Gastroesophageal sphincter (tissue), 3 donors: ENCODE results near the gene BABAM2.

Experiments used
- EP300 ChIP-seq: sonication (generic); formaldehyde crosslinking; IDR thresholded peaks from one replicate; pipeline ENCODE4 v1.6.1; 2017; ENCODE audit warnings: antibody characterized with exemption, mild to moderate bottlenecking
- POLR2A ChIP-seq, 2 donors: fragments of 450-650 bp; IDR thresholded peaks; one replicate each; pipeline ENCODE4 v1.6.1; 2017; ENCODE audit warnings: antibody characterized with exemption in 2 of 2, mild to moderate bottlenecking in 2 of 2, moderate library complexity in 1 of 2
- POLR2AphosphoS5 ChIP-seq: sonication (generic); formaldehyde crosslinking; IDR thresholded peaks from one replicate; pipeline ENCODE4 v1.6.1; 2017; ENCODE audit warnings: antibody characterized with exemption
- TF ChIP-seq, protein P1 (sequence below), 4 experiments: fragments of 200-600 bp in 2 of 4; fragments of 450-650 bp in 2 of 4; sonication (generic) in 1 of 4; IDR thresholded peaks; one replicate each; pipeline ENCODE4 v1.5.1; 2017 to 2019; ENCODE audit warnings: antibody characterized with exemption in 4 of 4, mild to moderate bottlenecking in 2 of 4, moderate library complexity in 2 of 4

DNA sequence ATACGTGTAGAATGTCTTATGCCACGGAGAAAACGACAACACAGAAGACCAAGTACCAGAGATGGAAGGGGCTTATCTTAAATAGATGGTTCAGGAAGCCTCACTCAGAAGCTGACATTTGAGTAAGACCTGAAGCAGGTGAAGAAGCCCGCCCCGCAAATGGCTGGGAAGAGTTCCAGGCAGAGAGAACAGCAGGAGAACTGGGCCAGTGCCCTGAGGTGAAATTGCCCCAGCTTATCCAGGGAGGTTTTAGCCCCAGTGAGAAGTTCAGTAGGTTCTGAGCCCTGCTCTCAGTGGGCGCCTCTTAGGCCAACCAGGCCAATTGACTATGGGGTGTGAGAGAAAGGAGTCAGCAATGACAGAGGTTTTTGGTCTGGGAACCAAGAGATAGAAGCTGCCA is 336.0 kb downstream of the BABAM2 start:
- TF ChIP-seq, protein P1, sequence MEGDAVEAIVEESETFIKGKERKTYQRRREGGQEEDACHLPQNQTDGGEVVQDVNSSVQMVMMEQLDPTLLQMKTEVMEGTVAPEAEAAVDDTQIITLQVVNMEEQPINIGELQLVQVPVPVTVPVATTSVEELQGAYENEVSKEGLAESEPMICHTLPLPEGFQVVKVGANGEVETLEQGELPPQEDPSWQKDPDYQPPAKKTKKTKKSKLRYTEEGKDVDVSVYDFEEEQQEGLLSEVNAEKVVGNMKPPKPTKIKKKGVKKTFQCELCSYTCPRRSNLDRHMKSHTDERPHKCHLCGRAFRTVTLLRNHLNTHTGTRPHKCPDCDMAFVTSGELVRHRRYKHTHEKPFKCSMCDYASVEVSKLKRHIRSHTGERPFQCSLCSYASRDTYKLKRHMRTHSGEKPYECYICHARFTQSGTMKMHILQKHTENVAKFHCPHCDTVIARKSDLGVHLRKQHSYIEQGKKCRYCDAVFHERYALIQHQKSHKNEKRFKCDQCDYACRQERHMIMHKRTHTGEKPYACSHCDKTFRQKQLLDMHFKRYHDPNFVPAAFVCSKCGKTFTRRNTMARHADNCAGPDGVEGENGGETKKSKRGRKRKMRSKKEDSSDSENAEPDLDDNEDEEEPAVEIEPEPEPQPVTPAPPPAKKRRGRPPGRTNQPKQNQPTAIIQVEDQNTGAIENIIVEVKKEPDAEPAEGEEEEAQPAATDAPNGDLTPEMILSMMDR (IDR thresholded peaks at IDR 0.05) = no peak
- TF ChIP-seq POLR2A (IDR thresholded peaks at IDR 0.05) (no peak), EP300 (no peak), POLR2AphosphoS5 (no peak)
